Measurements from ENCODE around the gene ANKH.

ANKH gene

DNA sequence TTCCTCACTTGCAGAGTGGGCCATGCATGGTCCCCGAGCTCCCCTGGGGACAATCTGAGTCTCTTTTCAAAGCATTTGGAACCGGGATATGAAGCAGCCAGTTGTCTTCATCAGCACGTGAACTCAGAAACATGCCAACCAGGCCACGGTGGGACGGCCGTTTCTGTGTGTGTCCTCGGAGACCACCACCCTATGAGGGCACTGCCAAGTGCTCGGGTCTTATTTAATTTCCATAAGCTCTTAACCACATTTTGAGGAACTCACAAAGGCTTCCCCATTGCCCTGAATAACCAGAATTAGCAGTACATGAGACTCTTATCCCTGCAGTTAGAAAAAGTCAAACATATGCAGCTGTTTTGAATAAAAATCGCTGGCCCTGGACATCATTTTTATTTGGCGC, 146.9 kb downstream of the ANKH start:
- no peak overlapping the region for H3K27ac ChIP-seq (ENCODE audit: insufficient read depth, low read length, poor library complexity, severe bottlenecking)
- DNase-seq, result no peak
- no peaks in the 10 kb centered on the region for H3K9me3 ChIP-seq (ENCODE audit: control insufficient read depth, low read length)
- peaks cover 6% of the 10 kb centered on the region for H3K36me3 ChIP-seq (ENCODE audit: control insufficient read depth, insufficient read depth, low read length)
- no peaks in the 10 kb centered on the region for H3K27me3 ChIP-seq (replicated peaks; ENCODE audit: control insufficient read depth, insufficient read depth, low read length, poor library complexity, severe bottlenecking)
- peaks cover 5% of the 10 kb centered on the region for H3K4me1 ChIP-seq (ENCODE audit: control insufficient read depth, insufficient read depth, low read length, poor library complexity, severe bottlenecking)
- no peak overlapping the region for H3K4me3 ChIP-seq (ENCODE audit: insufficient read depth, low read depth, low read length, poor library complexity, severe bottlenecking)

DNA sequence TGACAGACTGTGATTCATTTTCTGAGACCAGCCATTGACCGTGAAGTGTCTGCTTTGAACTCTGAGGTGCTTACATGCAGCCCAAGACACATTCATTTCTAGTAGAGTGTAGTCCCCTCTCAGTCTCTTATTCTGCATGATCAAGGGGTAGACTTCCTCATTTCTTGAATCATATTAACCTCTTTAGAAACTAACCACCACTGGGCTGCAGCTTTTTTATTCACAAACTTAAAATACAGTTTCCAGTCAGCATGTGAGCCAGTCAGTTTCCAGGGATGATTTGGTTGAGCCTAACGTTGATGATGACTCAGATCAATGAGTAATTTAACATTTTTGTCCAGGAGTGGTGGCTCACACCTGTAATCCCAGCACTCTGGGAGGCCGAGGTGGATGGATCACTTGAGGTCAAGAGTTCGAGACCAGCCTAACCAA, 147.9 kb downstream of the ANKH start:
- peaks cover 5% of the 10 kb centered on the region for H3K4me1 ChIP-seq (ENCODE audit: control insufficient read depth, insufficient read depth, low read length, poor library complexity, severe bottlenecking)
- peaks cover 6% of the 10 kb centered on the region for H3K36me3 ChIP-seq (ENCODE audit: control insufficient read depth, insufficient read depth, low read length)
- H3K27me3 ChIP-seq (replicated peaks; ENCODE audit: control insufficient read depth, insufficient read depth, low read length, poor library complexity, severe bottlenecking), result no peaks in the 10 kb centered on the region
- no peak overlapping the region for H3K4me3 ChIP-seq (ENCODE audit: insufficient read depth, low read depth, low read length, poor library complexity, severe bottlenecking)
- DNase-seq, result no peak
- H3K27ac ChIP-seq (ENCODE audit: insufficient read depth, low read length, poor library complexity, severe bottlenecking), result no peak overlapping the region
- no peaks in the 10 kb centered on the region for H3K9me3 ChIP-seq (ENCODE audit: control insufficient read depth, low read length)

DNA sequence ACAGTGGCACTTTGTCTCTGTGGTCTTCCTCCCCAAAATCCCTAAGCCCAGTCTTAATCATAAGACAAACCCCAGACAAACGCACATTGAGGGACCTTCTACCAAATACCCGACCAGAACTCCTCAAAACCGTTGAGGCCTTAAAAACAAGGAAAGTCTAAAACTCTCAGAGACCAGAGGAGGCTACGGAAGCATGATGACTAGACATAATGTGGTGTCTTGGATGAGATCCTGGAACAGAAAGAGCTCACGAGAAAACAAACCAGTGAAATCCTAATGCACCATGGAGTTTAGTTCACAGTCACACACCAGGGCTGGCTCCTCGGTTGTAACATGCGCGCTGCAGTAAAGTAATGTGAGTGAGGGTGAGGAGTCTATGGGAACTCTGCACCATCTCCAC, 148.7 kb downstream of the ANKH start:
- Histone ChIP-seq H3K27ac (ENCODE audit: insufficient read depth, low read length, poor library complexity, severe bottlenecking) (no peak overlapping the region), H3K4me3 (ENCODE audit: insufficient read depth, low read depth, low read length, poor library complexity, severe bottlenecking) (no peak overlapping the region), H3K9me3 (ENCODE audit: control insufficient read depth, low read length) (no peaks in the 10 kb centered on the region), H3K27me3 (replicated peaks; ENCODE audit: control insufficient read depth, insufficient read depth, low read length, poor library complexity, severe bottlenecking) (no peaks in the 10 kb centered on the region), H3K4me1 (ENCODE audit: control insufficient read depth, insufficient read depth, low read length, poor library complexity, severe bottlenecking) (peaks cover 5% of the 10 kb centered on the region), H3K36me3 (ENCODE audit: control insufficient read depth, insufficient read depth, low read length) (peaks cover 6% of the 10 kb centered on the region)
- DNase-seq, result no peak

DNA sequence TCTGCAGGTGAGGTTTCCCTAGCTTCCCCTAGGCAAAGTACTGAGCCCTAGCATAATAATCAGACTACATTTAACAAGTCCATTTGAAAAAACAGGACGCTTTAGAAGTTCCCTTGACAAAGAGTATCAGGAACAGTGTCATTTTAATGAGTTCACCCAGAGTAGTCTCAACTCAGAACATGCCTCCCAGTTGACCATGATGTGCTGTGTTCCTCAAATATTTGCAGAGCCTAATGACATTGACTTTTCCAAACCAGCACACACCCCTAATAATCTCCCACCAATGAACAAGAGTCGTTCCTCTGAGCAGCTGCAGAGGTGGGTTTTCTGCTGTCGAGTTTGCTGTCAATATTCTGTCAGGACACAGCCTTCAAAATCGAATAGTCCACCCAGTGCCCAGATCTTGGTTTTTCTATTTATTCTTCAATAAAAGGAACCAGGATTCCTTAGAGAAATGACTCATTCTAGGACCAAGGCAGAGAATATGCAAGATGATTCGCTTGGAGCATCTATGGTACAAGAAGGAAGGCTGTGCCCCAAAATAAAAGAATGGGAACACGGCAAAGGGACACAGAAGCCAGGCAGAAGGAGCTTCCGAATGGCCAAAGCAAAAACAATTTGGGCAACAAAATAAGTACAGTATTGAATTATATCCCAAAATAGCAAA, 149.5 kb downstream of the ANKH start:
- Histone ChIP-seq H3K9me3 (ENCODE audit: control insufficient read depth, low read length) (no peaks in the 10 kb centered on the region), H3K4me3 (ENCODE audit: insufficient read depth, low read depth, low read length, poor library complexity, severe bottlenecking) (no peak overlapping the region), H3K27ac (ENCODE audit: insufficient read depth, low read length, poor library complexity, severe bottlenecking) (no peak overlapping the region), H3K27me3 (replicated peaks; ENCODE audit: control insufficient read depth, insufficient read depth, low read length, poor library complexity, severe bottlenecking) (no peaks in the 10 kb centered on the region), H3K36me3 (ENCODE audit: control insufficient read depth, insufficient read depth, low read length) (peaks cover 6% of the 10 kb centered on the region), H3K4me1 (ENCODE audit: control insufficient read depth, insufficient read depth, low read length, poor library complexity, severe bottlenecking) (peaks cover under 1% of the 10 kb centered on the region)
- no peak for DNase-seq

DNA sequence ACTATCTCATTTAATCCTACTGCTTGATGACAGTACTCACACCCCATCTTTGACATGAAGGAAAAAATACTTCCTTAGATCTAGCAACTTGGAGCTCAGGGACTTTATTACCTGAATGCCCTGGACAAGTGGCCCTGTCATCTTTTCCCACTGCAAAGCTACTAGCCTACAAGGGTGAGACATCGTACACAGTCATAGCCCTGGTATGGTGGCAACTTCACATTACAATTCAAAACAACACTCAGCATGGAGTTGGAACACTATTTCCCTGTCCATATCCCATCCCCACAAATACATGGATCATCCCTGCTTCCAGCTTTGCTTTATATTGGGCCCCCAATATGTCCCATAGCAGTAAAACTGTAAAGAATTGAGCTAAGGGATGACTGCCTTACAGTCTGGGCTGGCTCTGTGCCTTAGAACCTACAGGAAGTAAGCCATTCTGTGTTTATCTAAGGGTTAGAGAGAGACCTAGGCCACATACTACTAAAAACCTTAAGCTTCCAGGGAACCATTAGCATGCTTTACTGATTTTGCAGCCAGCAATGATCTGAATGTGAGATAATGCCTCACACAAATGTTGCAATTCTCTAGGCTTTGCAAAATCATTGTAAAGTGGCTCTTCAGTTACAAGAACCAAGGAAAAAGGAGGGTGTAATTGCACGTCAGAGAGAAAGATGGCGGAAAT, 151.2 kb downstream of the ANKH start:
- H3K4me1 ChIP-seq (ENCODE audit: control insufficient read depth, insufficient read depth, low read length, poor library complexity, severe bottlenecking), result no peaks in the 10 kb centered on the region
- H3K4me3 ChIP-seq (ENCODE audit: insufficient read depth, low read depth, low read length, poor library complexity, severe bottlenecking), result no peak overlapping the region
- no peak overlapping the region for H3K27ac ChIP-seq (ENCODE audit: insufficient read depth, low read length, poor library complexity, severe bottlenecking)
- peaks cover 17% of the 10 kb centered on the region for H3K36me3 ChIP-seq (ENCODE audit: control insufficient read depth, insufficient read depth, low read length)
- no peaks in the 10 kb centered on the region for H3K9me3 ChIP-seq (ENCODE audit: control insufficient read depth, low read length)
- H3K27me3 ChIP-seq (replicated peaks; ENCODE audit: control insufficient read depth, insufficient read depth, low read length, poor library complexity, severe bottlenecking), result no peaks in the 10 kb centered on the region
- DNase-seq, result no peak

DNA sequence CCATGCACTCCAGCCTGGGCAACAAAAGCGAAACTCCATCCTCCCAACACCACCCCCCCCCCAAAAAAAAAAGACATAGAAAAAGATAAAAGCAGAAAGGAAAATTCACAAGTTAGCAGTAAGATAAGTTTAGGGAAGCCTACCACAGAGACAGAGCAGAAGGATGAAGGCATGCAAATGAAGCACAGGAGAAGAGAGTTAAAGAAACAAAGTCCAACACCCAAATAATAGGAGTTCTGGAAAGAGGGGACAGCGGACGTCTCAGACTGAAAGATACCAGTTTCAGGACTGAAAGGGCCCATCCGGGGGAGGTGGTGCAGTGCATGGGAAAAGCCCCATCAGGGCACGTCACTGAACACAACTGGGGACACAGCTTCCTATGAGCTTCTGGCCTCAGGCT, 152.8 kb downstream of the ANKH start:
- Histone ChIP-seq H3K4me3 (ENCODE audit: insufficient read depth, low read depth, low read length, poor library complexity, severe bottlenecking) (no peak overlapping the region), H3K27ac (ENCODE audit: insufficient read depth, low read length, poor library complexity, severe bottlenecking) (no peak overlapping the region), H3K36me3 (ENCODE audit: control insufficient read depth, insufficient read depth, low read length) (peaks cover 25% of the 10 kb centered on the region), H3K27me3 (replicated peaks; ENCODE audit: control insufficient read depth, insufficient read depth, low read length, poor library complexity, severe bottlenecking) (no peaks in the 10 kb centered on the region), H3K9me3 (ENCODE audit: control insufficient read depth, low read length) (no peaks in the 10 kb centered on the region), H3K4me1 (ENCODE audit: control insufficient read depth, insufficient read depth, low read length, poor library complexity, severe bottlenecking) (no peaks in the 10 kb centered on the region)
- DNase-seq, result no peak

DNA sequence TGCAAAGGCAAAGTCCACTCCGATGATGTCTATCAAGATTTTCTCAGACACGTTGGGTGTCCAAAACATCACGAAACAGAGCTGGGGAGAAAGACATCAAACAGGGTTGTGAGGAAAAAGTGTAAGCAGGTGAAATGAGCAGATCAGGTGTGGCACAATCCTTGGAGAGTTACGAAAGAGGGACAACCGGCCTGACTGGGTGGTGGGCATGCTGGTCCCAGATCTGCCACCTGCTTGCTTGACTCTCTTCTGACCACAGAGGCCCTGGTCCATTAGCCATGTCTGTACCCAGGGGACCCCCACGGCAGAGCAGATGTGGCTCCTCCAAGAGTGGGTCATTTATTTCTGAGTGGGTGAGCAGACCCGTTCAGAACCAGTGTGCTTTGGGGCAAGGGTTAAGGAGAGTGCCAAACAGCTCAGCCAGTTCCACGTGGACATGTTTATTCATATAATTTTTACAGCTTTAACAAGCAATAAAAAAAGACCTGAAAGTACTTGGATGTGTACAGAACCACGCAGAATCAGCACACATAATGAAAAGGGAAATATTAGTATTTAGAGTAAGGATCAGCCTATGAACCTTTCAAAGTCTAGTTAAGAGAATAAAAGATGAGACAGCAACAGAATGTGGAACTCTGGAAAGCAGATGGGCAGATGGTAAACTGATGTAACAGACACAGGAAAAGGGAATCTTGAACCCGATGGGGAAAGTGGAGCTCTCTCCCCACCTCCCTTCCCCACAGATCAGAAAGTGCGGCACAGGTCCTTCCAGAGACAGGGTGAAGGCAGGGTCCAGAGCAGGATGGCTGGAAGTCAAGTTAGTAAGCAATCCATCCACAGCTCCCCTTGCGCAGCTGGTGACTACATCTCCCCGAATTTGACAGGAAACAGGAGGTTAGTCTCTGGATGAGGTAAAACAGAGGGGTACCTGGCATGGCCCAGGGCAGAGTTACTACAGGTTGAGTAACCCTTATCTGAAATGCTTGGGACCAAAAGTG, 154.5 kb downstream of the ANKH start:
- Histone ChIP-seq H3K36me3 (ENCODE audit: control insufficient read depth, insufficient read depth, low read length) (peaks cover 40% of the 10 kb centered on the region), H3K4me3 (ENCODE audit: insufficient read depth, low read depth, low read length, poor library complexity, severe bottlenecking) (no peak overlapping the region), H3K4me1 (ENCODE audit: control insufficient read depth, insufficient read depth, low read length, poor library complexity, severe bottlenecking) (no peaks in the 10 kb centered on the region), H3K27ac (ENCODE audit: insufficient read depth, low read length, poor library complexity, severe bottlenecking) (no peak overlapping the region), H3K27me3 (replicated peaks; ENCODE audit: control insufficient read depth, insufficient read depth, low read length, poor library complexity, severe bottlenecking) (no peaks in the 10 kb centered on the region), H3K9me3 (ENCODE audit: control insufficient read depth, low read length) (no peaks in the 10 kb centered on the region)
- DNase-seq, result no peak

DNA sequence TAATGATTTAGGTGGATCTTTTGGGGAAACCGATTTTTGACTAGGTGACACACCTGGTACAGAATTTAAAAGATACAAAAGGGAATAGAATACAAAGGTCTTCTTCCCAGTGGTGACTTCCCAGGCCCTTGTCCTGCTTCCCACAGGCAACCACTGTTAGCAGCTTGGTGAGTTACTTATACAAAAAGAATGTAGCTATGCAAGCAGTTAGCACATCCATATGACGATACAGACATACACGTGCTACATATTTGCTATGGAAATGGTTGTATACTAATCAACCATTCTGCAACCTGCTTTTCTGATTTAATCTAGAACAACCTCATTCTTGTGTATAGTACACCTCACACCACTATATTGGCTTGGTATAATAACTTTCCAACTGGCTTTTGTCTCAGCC, 156.1 kb downstream of the ANKH start:
- Histone ChIP-seq H3K27ac (ENCODE audit: insufficient read depth, low read length, poor library complexity, severe bottlenecking) (no peak overlapping the region), H3K4me3 (ENCODE audit: insufficient read depth, low read depth, low read length, poor library complexity, severe bottlenecking) (no peak overlapping the region), H3K27me3 (replicated peaks; ENCODE audit: control insufficient read depth, insufficient read depth, low read length, poor library complexity, severe bottlenecking) (no peaks in the 10 kb centered on the region), H3K4me1 (ENCODE audit: control insufficient read depth, insufficient read depth, low read length, poor library complexity, severe bottlenecking) (no peaks in the 10 kb centered on the region), H3K9me3 (ENCODE audit: control insufficient read depth, low read length) (no peaks in the 10 kb centered on the region), H3K36me3 (ENCODE audit: control insufficient read depth, insufficient read depth, low read length) (peaks cover 56% of the 10 kb centered on the region)
- DNase-seq, result no peak

DNA sequence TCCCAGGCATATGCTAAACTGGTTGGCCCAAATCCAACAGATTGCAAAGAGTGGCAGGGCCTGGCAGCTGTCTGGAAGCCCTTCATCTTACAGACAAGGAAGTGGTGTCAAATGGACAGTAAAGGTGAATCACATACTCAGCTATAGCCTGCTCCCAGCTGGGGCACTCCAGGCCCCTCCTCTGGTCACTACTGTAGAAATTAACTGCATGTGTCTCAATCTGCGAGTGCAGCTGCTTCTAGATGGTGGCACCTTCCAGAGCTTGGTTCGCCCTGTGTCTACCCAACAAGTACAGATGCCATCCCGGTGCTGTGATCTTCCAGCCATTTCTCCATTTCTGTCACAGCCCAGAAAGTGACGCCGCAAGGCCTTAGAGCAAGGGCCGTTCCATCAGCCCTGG, 156.9 kb downstream of the ANKH start:
- Histone ChIP-seq H3K9me3 (ENCODE audit: control insufficient read depth, low read length) (no peaks in the 10 kb centered on the region), H3K4me3 (ENCODE audit: insufficient read depth, low read depth, low read length, poor library complexity, severe bottlenecking) (no peak overlapping the region), H3K4me1 (ENCODE audit: control insufficient read depth, insufficient read depth, low read length, poor library complexity, severe bottlenecking) (no peaks in the 10 kb centered on the region), H3K27ac (ENCODE audit: insufficient read depth, low read length, poor library complexity, severe bottlenecking) (no peak overlapping the region), H3K36me3 (ENCODE audit: control insufficient read depth, insufficient read depth, low read length) (peaks cover 62% of the 10 kb centered on the region), H3K27me3 (replicated peaks; ENCODE audit: control insufficient read depth, insufficient read depth, low read length, poor library complexity, severe bottlenecking) (no peaks in the 10 kb centered on the region)
- no peak for DNase-seq

Measured in effector memory CD4-positive, alpha-beta T cell (primary cell).